GOT3 (cell line): Measurements from ENCODE around the gene FFAR1.
"Not testable (repeated sequence)": the region's sequence is repeated elsewhere in the genome, so short reads cannot be mapped to it uniquely, and the experiment has no call there.

Source experiments
- DNase-seq: peaks from one replicate; lab custom pipeline; 2025; ENCODE audit warnings: mixed read lengths; lab: John Stamatoyannopoulos, UW

Gene FFAR1

GRCh38 chr19:35342430-35342829, 5.3 kb upstream of the FFAR1 start:
- DNase-seq, result no peak

GRCh38 chr19:35344511-35345031, 3.1 kb upstream of the FFAR1 start:
- no peak for DNase-seq

- no peak for DNase-seq
These were observed 2.0 kb upstream of the FFAR1 start for GRCh38 chr19:35345671-35346111.

GRCh38 chr19:35346193-35347052, 1.3 kb upstream of the FFAR1 start:
- DNase-seq, result no peak

- DNase-seq, result no peak
These were observed 212 bp downstream of the FFAR1 start for GRCh38 chr19:35347930-35348298.

- DNase-seq, result no peak
These were observed 1.4 kb downstream of the FFAR1 start for GRCh38 chr19:35348911-35349611.

GRCh38 chr19:35349614-35350521, 2.2 kb downstream of the FFAR1 start:
- no peak for DNase-seq

- no peak for DNase-seq
These were observed 2.9 kb downstream of the FFAR1 start for GRCh38 chr19:35350591-35350990.

GRCh38 chr19:35351411-35352176, 3.9 kb downstream of the FFAR1 start:
- no peak for DNase-seq

- DNase-seq, result no peak
These were observed 4.4 kb downstream of the FFAR1 start for GRCh38 chr19:35352177-35352447.

GRCh38 chr19:35352448-35353304, 5.0 kb downstream of the FFAR1 start:
- no peak for DNase-seq

- DNase-seq, result no peak
These were observed 5.9 kb downstream of the FFAR1 start for GRCh38 chr19:35353635-35354034.

GRCh38 chr19:35354898-35355297, 7.2 kb downstream of the FFAR1 start:
- DNase-seq, result no peak

GRCh38 chr19:35355791-35356460, 8.2 kb downstream of the FFAR1 start:
- DNase-seq, result no peak

GRCh38 chr19:35357867-35358573, 10.3 kb downstream of the FFAR1 start, which contains the start of gene FFAR3:
Gene FFAR3, plus strand, starts transcription at chr19:35358460. Its CDS starts 431 bp downstream, at chr19:35358891.
- no peak for DNase-seq

- DNase-seq, result not testable (repeated sequence)
These were observed 11.1 kb downstream of the FFAR1 start for GRCh38 chr19:35358834-35359233.

GRCh38 chr19:35359395-35359794, 11.7 kb downstream of the FFAR1 start:
- DNase-seq, result not testable (repeated sequence)

GRCh38 chr19:35360081-35360480, 12.4 kb downstream of the FFAR1 start:
- not testable (repeated sequence) for DNase-seq

GRCh38 chr19:35360880-35361420, 13.2 kb downstream of the FFAR1 start:
- DNase-seq, result no peak
